NCI-H1436 treated with DMSO at 0.1 percent for 48 hours (cell line): ENCODE measurements around the gene CEACAM20.
"Not testable (repeated sequence)": the region's sequence is repeated elsewhere in the genome, so short reads cannot be mapped to it uniquely, and the experiment has no call there.

Experiments used
- DNase-seq: peaks from one replicate; lab custom pipeline; 2025; lab: John Stamatoyannopoulos, UW

CEACAM20 gene

GRCh38 chr19:44529536-44529935 is at the start of gene CEACAM20:
TSS of gene CEACAM20 (minus strand) at chr19:44529675. CDS start at chr19:44529509, 166 bp downstream.
- DNase-seq: no peak

GRCh38 chr19:44577566-44577874 is 48.0 kb upstream of the CEACAM20 start:
- DNase-seq: no peak

GRCh38 chr19:44576843-44577565 is 47.5 kb upstream of the CEACAM20 start:
- peak; percentile 7 for DNase-seq

DNA sequence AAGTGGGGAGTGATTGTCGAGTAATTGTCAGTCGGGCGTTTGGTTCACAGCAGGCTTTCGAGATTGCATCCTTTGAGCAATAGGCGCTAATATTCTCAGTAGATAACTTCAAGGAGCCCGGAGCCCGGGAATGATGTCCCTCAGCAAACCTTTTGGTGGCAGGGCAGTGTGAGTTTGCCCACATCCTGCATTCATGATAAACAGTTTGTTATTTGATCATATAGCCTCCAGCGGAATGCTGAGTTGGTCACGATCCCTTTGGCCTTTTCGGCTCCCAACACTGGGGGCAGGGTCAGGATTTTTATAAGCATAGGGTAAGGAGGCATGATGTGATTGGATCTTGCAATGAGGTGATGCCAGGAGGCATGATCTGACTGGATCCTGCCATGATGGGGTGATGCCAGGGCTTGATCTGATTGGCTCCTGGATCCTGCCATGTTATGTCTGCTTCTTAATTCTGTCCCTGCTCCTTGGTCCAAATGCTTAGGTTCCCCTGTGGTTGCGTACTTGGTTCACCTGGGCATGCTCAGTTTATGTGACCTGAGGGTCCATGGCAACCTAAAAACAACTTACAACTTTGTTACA is 45.7 kb upstream of the CEACAM20 start:
- no peak for DNase-seq

GRCh38 chr19:44574186-44574950 is 44.9 kb upstream of the CEACAM20 start:
- DNase-seq: no peak

DNA sequence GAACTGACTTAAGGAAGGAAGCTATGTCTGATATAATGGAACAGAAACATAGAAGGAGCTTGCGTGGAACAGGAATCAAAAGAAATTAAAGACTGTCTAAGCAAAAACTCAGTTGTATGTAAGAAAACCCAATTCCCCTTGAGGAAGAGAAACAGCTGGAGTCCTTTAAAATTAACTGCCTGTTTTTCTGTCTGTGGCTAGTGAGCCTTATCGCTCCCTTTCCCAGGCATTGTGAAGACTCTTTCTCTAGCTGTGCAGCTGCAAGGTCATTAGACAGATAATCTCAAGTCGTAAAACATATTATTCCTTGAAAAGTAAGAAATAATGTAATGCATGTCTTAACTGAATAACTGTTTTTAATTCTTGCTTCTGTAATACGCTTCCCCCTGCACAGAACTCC is 44.2 kb upstream of the CEACAM20 start:
- no peak for DNase-seq

DNA sequence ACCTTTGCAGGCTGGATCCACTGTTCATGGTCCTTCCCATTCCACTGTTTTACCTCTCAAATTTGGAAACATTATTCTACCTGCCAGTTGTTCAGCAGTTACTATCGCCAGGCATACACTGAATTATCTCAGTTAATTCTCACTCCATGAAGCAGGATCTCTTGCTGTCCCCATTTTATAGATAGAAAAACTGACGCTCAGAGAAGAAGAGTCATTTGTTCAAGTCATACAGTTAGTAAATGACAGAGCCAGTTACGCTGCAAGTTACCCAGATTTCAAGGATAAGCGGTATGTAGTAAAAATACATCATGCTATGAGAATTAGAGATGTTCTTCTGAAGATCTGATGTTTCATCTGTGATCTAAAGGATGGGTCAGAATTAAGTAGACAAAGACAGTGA is 43.7 kb upstream of the CEACAM20 start:
- no peak for DNase-seq

DNA sequence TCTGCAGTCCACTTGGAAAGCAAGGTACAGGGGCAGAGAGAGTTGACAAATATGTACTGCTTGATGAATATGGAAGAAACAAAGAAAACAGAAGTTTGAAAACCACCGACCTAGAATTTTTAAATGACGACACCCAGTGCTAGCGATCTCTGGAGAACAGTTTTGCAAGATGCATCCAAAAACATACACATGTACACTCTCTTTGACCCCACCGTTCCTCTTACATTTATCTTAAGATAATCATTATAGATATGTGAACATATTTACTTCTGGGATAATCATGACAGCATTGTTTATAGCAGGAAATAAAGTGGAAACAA is 43.1 kb upstream of the CEACAM20 start:
- DNase-seq: no peak

DNA sequence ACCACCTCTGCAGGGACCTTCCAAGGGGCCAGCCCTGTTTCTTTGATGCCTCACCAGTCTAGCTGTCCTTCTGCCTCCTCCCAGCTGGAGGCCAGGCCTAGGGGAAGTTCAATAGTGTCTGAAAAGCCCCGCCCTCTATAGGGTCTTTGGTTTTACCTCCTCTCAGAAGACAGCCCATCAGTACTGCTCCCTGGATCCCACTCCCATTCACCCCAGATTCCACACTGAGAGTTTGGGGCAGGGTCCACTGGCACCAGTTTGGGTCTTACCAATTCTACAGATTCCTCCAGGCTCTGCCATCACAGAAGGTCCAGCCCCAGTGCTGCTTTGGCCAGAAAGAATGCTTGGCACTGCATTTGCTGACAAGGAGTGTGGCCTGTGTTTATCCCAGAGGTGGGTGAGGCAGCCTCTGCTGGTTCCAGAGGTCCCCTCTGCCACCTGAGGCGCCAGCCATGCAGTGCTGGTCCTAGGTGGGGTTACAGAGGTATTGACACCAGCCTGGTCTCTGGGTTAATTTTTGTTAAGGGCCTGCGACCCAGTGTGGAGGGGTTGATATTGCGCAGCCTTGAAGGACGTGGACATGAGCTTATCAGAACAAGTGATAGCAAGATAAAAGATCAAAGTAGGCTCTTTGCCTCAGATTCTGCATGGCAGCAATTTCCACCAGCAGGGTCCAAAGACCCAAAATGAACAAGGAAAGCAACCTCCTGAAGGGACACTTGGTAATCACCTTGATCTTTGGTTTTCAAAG is 42.5 kb upstream of the CEACAM20 start:
- DNase-seq: no peak

DNA sequence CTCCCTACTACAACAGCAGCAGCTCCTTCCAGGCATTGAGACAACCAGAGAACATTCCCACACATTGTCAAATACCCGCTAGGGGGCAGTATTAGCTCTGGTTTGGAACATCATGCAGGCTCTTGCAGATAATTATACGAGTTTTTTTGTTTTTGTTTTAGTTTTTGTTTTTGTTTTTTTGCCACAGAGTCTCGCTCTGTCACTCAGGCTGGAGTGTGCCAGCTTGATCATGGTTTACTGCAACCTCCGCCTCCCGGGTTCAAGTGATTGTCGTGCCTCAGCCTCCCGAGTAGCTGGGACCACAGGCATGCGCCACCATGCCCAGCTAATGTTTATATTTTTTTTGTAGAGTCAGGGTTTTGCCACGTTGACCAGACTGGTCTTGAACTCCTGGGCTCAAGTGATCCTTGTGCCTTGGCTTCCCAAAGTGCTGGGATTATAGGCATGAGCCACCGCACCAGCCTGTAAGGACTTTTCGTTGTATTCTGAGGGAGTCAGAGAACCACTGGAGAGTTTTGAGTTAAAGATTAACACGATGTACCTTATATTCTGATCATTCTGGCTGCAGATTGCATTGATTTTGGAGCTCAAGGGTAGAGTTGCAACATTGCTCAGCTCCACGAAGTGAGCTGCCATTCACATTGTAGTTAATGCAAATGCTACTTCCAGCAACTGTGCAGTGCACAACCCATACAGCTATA is 41.7 kb upstream of the CEACAM20 start:
- DNase-seq: no peak

DNA sequence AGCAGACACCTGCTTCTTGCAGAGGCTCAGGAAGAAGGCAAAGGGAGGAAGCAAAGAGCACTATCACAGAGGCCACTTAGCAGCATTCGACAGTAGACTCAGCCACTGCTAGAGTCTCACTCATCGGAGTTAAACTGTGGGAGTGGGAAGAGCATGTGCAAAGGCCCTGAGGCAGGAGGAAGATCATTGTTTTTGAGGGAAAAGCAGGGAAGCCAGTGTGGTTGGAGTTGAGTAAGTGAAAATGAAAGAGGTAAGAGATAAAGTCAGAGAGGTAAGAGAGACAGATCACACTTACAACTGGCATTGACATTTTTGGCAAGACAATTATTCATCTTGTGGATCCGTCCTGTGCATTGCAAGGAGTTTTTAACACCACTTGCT is 41.1 kb upstream of the CEACAM20 start:
- DNase-seq: no peak

GRCh38 chr19:44567745-44568144 is 38.3 kb upstream of the CEACAM20 start:
- no peak for DNase-seq

DNA sequence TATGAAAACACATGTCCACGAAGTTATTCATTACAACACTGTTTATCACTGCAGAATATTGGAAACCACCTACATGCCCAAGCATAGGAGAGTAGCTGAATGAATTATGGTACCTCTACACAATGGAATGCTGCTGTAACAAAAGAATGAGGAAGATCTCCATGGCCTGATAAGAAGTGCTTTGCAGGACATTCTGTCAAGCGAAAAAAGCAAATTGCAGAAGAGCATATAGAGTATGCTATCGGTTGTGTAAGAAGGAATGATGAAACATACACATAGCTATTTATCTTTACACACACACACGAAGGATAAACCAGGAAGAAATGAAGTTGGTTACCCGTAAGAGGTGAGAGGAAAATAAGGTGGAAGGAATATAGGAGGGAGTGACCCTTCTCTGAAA is 37.5 kb upstream of the CEACAM20 start:
- no peak for DNase-seq

DNA sequence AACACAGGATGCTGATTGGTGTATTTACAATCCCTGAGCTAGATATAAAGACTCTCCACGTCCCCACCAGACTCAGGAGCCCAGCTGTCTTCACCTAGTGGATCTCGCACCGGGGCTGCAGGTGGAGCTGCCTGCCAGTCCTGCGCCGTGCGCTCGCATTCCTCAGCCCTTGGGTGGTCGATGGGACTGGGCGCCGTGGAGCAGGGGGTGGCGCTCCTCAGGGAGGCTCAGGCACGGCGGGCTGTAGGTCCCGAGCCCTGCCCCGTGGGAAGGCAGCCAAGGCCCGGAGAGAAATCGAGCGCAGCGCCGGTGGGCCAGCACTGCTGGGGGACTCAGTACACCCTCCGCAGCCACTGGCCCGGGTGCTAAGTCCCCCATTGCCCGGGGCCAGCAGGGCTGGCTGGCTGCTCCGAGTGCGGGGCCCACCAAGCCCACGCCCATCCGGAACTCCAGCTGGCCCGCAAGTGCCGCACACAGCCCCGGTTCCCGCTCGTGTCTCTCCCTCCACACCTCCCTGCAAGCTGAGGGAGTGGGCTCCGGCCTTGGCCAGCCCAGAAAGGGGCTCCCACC is 33.7 kb upstream of the CEACAM20 start:
- not testable (repeated sequence) for DNase-seq

GRCh38 chr19:44557933-44558332 is 28.5 kb upstream of the CEACAM20 start:
- DNase-seq: no peak

DNA sequence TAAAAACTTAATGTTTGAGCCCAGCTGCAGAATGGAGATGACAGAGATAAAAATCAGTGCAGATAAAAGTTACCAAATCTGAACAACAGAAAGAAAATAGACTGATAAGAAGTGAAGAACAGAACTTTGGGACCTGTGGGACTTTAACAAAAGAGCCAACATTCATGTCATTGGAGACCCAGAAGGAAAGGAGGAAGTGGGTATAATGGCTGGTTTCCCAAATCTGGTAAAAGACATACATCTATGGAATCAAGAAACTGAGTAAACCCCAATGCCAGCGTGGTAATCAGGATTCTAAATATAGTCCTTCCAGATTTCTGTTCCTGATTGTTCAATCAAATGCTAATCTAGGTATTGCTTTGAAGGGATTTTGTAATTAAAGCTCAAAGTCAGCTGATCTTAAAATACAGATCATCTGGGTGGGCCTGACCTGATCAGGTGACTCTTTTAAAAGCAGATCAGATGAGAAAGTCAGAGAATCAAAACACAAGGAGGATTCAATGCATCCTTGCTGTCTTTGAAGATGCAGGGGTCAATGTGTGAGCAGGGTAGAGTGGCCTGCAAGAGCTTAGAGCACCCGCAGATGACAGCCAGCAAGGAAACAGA is 25.3 kb upstream of the CEACAM20 start:
- DNase-seq: no peak

DNA sequence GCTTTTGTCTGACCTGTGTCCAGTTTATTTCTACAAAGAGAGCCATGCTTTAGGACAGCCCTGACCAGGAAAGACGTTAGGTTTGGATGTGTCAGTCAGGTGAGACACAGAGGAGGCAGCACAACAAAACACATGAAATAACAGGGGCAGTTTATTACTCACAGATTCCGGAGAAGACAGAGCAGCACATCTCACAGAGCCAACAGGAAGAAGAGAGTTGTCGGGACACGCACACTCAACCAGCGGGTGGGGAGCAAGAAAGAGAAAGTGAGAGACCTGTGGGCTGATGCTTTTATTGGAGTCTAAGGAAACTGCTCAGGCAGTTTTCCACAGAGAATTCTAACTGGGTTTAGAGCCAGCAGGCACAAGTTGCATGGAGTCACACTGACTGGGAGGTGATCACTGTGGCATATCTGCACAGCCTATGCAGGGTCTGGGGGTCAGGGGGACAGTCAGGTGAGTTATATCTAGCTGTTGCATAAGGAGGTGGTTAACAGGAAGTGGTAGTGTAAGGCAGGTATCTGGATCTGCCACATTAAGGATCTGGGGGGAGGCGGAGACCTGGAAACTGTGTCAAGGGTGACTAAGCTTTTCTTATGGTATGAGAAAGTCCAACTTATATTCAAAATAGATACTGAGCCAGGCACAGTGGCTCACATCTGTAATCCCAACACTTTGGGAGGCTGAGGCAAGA is 24.1 kb upstream of the CEACAM20 start:
- DNase-seq: no peak

DNA sequence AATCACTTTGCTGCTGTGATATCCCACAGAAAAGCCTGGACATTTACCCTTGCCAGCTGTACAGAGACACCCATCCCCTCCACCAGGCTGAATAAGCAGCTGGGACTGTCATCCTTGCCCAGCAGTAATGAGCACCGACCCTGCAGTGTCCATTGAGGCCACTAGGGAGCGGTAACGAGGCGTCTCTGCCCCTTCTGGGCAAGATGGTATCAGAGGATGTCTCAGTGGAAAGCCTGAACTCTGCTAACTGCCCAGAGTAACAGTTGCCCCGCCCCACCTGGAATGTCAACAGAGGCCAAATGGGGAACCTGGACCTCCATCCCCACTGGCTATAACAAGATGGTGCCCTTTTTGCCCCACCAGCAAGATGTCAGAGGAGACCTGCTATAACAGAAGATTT is 22.8 kb upstream of the CEACAM20 start:
- no peak for DNase-seq

DNA sequence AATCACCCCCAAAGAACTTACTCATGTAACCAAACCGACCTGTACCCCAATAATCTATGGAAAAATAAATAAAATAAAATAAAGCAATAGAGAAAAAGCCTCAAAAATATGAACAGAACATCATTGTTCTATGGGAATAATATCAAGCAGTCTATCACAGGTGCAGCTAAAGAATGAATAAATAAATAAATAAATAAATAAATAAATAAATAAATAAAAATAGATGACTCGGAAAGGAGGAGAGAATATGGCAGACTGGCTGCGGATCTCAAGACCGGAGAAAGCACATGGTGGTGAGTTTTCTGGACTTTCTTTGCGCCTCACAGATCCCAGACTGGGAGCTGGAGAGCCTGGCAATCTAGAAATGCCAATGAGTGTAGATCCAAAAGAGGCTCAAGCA is 22.4 kb upstream of the CEACAM20 start:
- no peak for DNase-seq

DNA sequence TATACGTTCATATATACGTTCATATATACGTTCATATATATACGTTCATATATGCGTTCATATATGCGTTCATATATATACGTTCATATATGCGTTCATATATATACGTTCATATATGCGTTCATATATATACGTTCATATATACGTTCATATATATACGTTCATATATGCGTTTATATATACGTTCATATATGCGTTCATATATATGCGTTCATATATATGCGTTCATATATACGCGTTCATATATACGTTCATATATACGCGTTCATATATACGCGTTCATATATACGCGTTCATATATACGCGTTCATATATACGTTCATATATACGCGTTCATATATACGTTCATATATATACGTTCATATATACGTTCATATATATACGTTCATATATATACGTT is 21.5 kb upstream of the CEACAM20 start:
- not testable (repeated sequence) for DNase-seq

DNA sequence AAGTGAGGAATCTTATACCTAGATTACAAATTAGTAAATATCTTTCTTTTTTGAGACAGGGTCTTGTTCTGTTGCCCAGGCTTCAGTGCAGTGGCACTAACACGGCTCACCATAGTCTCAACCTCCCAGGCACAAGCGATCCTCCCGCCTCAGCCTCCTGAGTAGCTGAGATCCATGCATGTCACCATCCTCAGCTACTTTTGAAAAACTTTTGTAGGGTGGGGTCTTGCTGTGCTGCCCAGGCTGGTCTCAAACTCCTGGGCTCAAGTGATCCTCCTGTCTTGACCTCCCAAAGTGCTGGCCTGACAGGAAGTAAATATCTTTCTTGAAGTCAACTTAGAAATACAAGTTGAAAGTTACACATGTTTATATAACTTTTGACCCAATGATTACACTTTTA is 20.0 kb upstream of the CEACAM20 start:
- no peak for DNase-seq
